IPS-15b (cell line): ENCODE measurements around the gene FAM83F.

Source experiments
- H3K27me3 ChIP-seq: one replicate; pipeline ENCODE4 v1.6.1; 2013; ENCODE audit warnings: low read length; ENCODE audit not compliant: control insufficient read depth, insufficient read depth
- H3K36me3 ChIP-seq: one replicate; pipeline ENCODE4 v1.6.1; 2013; ENCODE audit warnings: low read length; ENCODE audit not compliant: control insufficient read depth, insufficient read depth
- H3K4me1 ChIP-seq: one replicate; pipeline ENCODE4 v1.6.1; 2013; ENCODE audit warnings: mild to moderate bottlenecking, low read length; ENCODE audit not compliant: control insufficient read depth, insufficient read depth
- H3K4me3 ChIP-seq: one replicate; pipeline ENCODE4 v1.5.1; 2013; ENCODE audit warnings: low read depth, low read length
- H3K9ac ChIP-seq: one replicate; pipeline ENCODE4 v1.6.1; 2013; ENCODE audit warnings: low read depth, mild to moderate bottlenecking, low read length
- H3K9me3 ChIP-seq: one replicate; pipeline ENCODE4 v1.6.1; 2013; ENCODE audit warnings: mild to moderate bottlenecking, low read length; ENCODE audit not compliant: control insufficient read depth, insufficient read depth

The FAM83F gene

DNA sequence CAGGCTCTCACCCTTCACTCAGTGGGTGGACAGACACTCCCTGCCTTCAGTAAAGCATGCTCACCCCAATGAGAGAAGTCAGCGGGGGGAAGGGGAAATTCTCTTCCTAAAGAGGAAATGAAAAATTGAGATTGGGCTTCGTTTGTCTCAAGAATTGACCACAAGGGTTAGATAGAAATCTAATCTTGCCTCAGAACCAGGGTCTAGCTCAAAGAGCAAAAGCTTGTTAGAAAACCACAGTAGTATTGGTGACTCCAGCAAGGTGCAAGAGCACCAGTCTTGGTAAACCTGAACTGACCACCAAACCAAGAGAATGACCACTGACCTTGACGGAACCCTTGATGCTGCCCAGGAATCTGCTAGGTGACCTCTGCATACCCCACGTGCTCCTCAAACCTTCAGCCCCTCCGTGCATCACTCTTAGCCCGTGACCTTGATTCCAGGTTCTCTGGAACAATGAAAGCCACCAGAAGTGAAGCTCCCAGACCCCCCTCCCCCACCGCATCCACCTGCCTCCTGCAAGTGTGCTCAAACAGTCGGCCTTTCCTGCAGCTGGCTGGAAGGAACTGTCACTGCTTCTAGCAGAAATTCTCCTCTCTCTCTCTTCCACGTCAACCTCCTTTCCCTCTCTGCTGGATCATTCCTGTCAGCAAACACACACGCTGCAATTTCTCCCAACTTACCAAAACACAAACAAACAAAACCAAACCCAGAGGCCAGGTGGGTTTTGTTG is 37.7 kb upstream of the FAM83F start:
- Histone ChIP-seq H3K27me3 (peaks cover 6% of the 10 kb centered on the region), H3K4me1 (peaks cover 4% of the 10 kb centered on the region), H3K36me3 (no peaks in the 10 kb centered on the region), H3K4me3 (no peak overlapping the region), H3K9ac (no peak overlapping the region), H3K9me3 (no peaks in the 10 kb centered on the region)

DNA sequence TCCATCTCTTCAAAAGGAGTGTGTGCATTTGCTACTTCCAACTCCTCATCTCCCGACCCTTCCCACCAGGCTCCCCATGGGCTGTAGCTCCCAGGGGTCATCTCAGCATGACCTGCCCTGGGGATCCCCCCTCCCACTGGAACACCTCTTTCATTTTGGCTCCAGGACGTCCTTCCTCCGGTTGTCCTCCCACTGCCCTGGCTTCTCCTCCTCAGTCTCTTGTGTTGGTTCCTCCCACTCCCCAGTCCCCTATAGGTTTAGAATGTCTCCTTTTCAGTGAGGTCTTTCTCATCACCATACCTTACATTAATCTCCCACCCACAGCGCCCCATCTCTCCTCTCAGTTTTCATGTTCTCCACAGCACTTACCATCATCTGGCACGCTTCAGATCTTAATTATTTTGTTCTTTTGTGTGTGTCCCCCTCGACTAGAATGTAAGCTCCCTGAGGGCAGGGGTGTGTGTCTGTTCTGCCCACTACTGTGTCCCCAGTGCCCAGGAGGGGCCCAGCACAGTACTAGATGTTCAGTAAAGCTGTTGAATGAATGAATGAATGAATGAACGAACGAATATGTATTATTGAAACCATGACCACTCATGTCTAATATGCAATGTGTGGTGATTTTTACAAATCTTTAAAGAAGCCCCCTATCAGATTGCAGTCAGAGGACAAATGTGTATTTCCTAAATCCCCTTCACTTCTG is 36.6 kb upstream of the FAM83F start:
- H3K9me3 ChIP-seq, result no peaks in the 10 kb centered on the region
- no peak overlapping the region for H3K9ac ChIP-seq
- peaks cover 4% of the 10 kb centered on the region for H3K4me1 ChIP-seq
- no peaks in the 10 kb centered on the region for H3K36me3 ChIP-seq
- H3K27me3 ChIP-seq, result peaks cover 6% of the 10 kb centered on the region
- no peak overlapping the region for H3K4me3 ChIP-seq

DNA sequence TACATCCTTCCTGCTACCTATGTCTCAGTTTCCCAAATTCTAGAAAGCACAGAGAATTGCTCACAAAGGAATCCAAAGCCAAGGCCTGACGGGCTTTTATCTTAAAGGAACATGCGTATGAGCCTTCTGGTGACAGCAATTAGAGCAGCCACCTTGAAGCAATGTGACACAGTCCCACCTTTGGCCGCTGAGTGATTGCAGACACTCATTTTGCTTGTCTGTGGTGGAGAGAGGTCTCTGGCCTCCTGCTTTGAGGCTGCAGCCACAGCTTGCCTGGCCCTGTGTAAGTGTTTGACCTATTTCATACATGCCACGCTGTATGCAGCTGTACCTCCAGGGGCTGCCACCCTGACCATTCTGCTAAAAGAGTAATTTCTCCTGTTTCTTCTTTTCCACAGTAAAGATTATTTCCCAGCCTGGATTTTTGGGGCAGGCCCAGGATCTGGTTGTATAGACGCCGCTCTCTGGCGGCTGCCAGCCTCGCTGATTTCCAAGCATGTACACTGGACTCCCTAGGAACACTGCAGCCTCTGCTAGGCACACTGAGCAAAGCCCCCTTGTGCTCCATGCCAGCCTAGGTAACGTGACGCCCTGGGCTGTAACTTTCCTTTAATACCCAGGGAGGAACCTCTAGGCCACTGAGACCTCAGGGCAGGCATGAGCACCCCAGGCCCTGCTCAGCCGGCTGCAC is 35.7 kb upstream of the FAM83F start:
- peak overlapping the region; percentile 37 for H3K9ac ChIP-seq
- peaks cover 4% of the 10 kb centered on the region for H3K4me1 ChIP-seq
- no peaks in the 10 kb centered on the region for H3K36me3 ChIP-seq
- no peak overlapping the region for H3K4me3 ChIP-seq
- H3K9me3 ChIP-seq, result no peaks in the 10 kb centered on the region
- H3K27me3 ChIP-seq, result peaks cover 6% of the 10 kb centered on the region

DNA sequence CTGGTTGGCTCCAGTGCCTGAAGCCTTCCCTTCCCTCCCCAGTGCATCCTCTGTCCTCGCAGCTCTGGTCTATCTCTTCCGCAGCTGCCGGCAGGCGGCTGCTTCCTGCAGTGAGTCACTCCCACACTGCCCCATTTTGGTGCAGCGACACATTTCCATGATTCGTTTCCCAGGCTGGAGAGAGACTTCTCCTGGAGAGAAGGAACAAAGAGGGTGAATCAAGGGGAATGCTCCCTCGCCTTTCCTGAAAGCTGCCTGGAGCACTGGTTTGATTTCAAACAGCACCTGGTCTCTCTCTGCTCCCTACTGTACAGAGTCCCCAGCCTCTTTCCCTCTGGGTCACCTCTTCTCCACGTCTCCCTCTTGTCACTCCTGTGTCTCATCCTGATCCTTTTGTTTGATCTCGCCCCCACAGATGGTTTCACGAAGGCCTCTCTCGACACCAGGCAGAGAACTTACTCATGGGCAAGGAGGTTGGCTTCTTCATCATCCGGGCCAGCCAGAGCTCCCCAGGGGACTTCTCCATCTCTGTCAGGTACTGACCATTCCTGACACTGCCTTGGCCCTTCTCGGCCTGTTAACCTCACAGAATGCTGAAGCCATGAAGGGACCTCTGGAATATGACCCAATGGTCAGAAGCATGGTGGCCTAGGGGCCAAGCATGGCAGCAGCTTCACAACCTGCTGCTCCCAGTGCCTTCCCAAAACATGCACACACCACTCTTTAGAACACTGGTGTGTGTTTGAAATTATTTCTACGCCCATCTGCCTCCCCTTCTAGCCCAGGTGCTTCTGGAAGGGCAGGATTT is 34.9 kb upstream of the FAM83F start, which contains the start of gene TMA7B:
Gene TMA7B, plus strand, starts transcription at position 758 of the 808 bp plus-strand sequence. CDS start 3,978 bp downstream, outside the sequence.
- Histone ChIP-seq H3K4me1 (peaks cover 4% of the 10 kb centered on the region), H3K4me3 (no peak within 1 kb of the TSS), H3K27me3 (peaks cover 6% of the 10 kb centered on the region), H3K36me3 (no peaks in the 10 kb centered on the region), H3K9ac (peak within 1 kb of the TSS; percentile 37), H3K9me3 (no peaks in the 10 kb centered on the region)

DNA sequence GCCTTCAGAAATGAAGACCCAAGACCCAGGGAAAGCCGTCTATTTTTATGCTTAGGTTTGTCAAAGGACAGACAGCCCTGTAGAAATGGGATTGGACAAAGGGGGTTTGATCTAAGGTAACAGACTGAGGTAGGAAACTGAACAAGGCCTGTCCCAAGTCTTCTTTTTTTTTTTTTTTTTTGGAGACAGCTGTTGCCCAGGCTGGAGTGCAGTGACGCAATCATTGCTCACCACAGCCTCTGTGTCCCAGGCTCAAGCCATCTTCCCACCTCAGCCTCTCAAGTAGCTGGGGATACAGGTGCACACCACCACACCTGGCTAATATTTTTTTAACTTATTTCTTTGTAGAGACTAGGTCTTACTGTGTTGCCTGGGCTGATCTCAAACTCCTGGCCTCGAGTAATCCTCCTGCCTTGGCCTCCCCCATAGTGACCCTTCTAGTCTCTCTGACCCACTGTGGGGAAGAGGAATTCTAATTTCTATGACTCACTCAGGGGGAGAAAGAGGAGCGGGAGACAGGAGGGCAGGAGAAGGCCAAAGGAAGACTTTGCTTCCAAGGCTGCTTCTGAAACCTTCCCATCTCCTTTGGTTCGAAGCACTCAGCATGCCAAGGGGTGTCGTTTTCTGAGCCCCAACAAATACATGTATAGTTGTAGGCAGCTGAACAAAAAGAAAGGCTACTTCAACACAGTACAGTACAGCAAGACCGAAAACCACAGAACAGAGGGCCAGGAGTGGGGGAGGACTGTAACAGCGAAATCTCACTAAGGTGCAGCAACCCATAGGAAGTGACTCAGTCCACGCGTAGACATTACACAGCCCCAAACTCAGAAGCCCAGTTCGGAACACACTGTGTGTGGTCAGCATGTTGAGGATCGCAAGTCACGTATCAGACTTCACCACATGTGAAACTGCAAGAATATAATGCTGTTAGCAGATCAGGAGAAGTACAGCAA is 33.7 kb upstream of the FAM83F start:
- no peak overlapping the region for H3K4me3 ChIP-seq
- H3K4me1 ChIP-seq, result peaks cover 4% of the 10 kb centered on the region
- H3K27me3 ChIP-seq, result peaks cover 6% of the 10 kb centered on the region
- H3K9me3 ChIP-seq, result no peaks in the 10 kb centered on the region
- no peak overlapping the region for H3K9ac ChIP-seq
- H3K36me3 ChIP-seq, result no peaks in the 10 kb centered on the region

DNA sequence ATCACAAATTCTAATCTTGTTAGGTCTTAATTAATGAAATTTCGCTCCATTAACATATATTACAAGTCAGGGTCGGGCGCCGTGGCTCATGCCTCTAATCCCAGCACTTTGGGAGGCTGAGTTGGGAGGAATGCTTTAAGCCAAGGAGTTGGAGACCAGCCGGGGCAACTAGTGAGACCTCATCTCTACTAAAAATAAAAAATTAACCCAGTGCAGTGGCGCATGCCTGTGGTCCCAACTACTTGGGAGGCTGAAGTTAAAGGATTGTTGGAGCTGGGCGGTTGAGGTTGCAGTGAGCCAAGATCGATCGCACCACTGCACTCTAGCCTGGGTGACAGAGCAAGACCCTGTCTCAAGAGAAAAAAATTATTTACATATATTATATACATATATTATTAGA is 32.7 kb upstream of the FAM83F start:
- no peak overlapping the region for H3K4me3 ChIP-seq
- no peaks in the 10 kb centered on the region for H3K9me3 ChIP-seq
- H3K9ac ChIP-seq, result no peak overlapping the region
- H3K36me3 ChIP-seq, result no peaks in the 10 kb centered on the region
- peaks cover 6% of the 10 kb centered on the region for H3K27me3 ChIP-seq
- H3K4me1 ChIP-seq, result peaks cover 4% of the 10 kb centered on the region

DNA sequence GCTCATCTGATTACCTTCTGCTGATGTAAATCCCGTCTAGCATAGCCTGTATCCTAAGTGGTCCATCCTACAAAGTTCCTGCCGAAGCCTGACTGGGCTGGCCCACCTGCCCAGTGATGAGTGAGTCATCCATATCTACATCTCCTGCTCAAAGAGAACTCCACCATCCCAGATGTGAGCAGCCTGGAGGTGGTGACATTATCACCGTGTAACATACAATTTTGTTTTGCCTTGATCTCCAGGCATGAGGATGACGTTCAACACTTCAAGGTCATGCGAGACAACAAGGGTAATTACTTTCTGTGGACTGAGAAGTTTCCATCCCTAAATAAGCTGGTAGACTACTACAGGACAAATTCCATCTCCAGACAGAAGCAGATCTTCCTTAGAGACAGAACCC is 29.0 kb upstream of the FAM83F start:
- Histone ChIP-seq H3K9ac (no peak overlapping the region), H3K4me1 (peaks cover 7% of the 10 kb centered on the region), H3K36me3 (no peaks in the 10 kb centered on the region), H3K4me3 (no peak overlapping the region), H3K9me3 (no peaks in the 10 kb centered on the region), H3K27me3 (no peaks in the 10 kb centered on the region)

DNA sequence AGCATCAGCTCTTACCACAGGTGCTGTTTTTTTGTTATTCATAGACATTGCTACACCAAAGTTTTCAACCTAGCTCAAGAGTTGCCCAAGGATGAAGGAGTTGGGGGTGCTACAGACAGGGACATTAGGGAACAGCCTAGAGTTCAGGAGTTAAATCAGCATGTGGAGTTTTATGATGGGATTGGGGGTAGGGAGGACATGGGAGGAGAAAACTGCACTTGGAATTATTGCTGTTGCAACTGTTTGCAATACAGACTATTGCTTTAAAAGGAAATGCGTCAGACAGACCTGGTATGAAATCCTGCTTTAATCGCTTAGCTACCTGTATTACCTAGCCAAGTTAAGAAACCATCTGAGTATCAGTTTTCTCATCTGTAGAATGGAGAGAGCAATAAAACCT is 28.3 kb upstream of the FAM83F start:
- Histone ChIP-seq H3K27me3 (no peaks in the 10 kb centered on the region), H3K4me1 (peaks cover 7% of the 10 kb centered on the region), H3K36me3 (no peaks in the 10 kb centered on the region), H3K9ac (no peak overlapping the region), H3K9me3 (no peaks in the 10 kb centered on the region), H3K4me3 (no peak overlapping the region)

DNA sequence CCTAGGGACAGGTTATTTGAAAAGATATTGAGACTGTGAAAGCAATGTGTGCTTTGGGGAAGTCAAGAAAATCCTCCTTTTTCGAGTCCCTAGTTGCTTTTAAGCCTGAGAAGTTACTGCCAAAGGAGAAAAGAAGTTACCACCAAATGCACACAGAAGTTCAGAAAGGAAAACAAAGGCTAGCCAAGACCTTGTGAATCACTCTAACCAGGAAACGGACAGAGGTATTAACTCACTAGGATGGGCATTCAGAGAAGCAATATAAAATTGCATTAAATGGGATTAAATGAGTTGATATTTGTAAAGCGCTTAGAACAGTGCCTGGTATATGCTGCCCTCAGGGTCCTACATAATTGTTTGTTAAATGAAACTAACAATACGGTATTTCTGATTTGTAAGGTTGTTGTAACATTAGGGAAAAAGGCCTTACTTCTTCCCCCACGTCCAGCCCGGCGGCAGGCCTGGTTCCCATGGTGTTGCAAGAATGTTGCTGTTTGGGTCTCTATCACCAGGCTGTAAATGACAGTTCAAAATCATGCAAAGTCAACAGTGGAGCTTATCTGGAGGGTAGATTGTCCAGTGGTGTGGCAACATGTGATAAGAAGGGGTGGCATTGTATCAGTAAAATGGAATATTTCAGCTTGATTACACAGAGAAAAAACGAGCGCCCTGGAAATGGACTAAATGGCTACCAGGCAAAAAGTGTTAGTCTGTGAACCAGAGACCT is 27.5 kb upstream of the FAM83F start:
- Histone ChIP-seq H3K4me1 (peaks cover 7% of the 10 kb centered on the region), H3K9ac (no peak overlapping the region), H3K4me3 (no peak overlapping the region), H3K27me3 (no peaks in the 10 kb centered on the region), H3K36me3 (no peaks in the 10 kb centered on the region), H3K9me3 (no peaks in the 10 kb centered on the region)
